GM19328 (cell line): ENCODE measurements around the gene IGFN1.

Source experiments
- ATAC-seq: cut with Tn5 transposase; IDR thresholded peaks from one replicate; pipeline ENCODE4 v1.9.1; 2021; ENCODE audit warnings: mild to moderate bottlenecking, moderate library complexity; ENCODE audit not compliant: unreplicated experiment

The IGFN1 gene

DNA sequence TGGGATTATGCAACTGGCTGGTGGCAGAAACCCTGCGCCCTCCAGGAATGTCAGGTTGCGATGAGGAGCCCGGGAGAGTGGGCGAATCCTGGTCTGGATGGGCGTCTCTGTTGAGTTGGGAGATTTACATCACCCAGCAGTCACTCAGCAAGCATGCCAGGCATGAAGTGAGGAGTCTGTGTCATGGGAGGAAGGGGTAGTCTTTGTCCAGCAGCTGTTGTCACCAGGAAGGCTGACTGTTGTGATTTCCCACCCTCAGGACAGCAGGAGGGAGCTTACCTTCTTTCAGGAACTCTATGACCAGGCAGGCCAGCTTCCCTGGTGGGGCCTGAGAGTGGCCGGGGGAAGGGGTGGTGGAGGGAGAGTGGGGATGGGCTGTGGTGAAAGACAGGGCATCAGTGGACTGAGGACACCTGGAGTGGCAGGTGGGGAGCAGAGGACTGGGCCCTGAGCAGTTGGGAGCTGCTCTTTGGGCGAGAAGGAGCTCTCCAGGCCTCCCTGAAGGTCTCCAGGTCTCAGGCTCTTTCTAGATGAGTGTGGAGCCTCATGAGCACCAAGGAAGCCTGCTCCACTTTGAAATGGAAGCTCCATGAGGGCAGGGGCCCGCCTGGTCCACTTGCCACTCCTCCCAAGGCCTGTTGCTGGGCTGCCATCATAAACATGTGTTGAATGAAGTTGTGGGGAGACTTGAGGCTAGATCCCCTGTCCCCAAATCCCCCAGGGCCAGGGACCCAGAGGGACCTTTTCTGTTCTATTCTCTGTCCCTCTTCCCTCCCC lies 71.3 kb downstream of the IGFN1 start:
- no peak for ATAC-seq

GRCh38 chr1:201262963-201263608 lies 72.5 kb downstream of the IGFN1 start:
- no peak for ATAC-seq

DNA sequence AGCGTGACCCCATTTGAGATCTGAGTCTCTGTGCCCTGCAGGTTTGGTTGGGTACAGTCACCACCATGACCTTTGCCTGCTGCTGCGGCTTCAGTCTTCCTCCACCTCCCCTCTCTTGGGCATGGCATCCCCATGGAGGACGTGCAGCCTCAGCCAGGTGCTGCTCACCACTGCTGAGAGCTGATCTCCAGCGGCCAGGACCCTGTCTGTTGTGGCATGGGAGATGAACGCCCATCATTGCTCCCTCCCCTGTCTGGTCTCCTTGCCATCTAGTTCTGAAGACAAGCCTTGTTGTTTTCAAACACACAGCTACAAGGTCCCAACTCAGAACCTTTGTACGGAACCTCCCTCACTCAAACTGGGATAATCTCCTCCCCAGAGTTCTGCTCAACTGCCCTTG lies 73.4 kb downstream of the IGFN1 start:
- no peak for ATAC-seq

DNA sequence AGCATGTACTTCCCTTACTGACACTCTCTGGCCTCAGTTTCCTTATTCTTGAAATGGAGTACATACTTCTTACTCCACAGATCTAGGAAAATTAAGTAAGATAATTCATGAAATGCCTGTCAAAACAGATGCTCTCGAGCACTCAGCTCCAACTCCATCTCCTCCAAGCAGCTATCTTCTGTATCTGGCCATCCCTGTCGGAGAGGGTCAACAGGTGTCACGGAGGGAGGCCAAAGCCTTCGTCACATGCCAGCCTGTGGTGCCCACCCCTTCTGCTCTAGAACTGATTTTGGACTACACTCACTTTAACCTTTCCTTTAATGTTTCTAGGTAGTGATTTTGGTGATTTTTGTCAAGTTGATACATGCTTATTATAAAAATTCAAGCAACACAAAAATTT lies 73.9 kb downstream of the IGFN1 start:
- ATAC-seq, result no peak

DNA sequence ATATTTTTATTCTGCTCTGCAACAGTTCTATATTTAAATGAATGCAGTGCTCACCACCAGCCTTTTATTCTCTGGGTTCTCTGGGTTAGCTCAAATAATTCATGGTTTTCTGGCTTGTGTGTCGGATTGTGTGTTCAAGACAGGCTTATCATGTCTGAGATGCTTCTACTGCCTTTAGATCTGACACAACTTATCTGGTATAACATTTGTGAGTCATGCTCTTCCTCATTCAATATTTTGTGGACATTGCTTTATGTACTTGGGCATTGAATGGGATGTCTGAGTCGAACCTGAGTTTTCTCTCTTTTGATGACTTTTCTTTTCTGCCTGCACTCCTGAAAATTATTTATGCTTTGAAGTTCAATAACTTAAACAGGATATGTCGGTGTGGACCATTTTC lies 75.1 kb downstream of the IGFN1 start:
- no peak for ATAC-seq

DNA sequence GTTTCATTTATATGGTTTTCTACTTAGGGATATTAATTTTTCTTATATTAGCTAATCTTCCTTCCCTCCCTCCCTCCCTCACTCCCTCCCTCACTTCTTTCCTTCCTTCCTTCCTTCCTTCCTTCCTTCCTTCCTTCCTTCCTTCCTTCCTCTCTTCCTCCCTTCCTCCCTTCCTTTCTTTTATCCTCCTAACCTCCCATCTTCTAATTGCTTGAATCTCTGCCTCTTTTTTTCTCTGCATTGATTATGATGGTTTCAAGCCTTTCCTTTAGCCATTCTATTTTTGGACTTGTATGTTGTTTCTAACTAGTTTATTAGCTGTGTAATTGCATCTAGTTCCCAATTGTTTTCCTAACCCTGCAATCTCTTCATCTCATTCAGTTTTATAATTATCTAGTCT lies 75.7 kb downstream of the IGFN1 start:
- ATAC-seq, result no peak

- ATAC-seq, result no peak
Measured at GRCh38 chr1:201266774-201267173, 76.2 kb downstream of the IGFN1 start.

DNA sequence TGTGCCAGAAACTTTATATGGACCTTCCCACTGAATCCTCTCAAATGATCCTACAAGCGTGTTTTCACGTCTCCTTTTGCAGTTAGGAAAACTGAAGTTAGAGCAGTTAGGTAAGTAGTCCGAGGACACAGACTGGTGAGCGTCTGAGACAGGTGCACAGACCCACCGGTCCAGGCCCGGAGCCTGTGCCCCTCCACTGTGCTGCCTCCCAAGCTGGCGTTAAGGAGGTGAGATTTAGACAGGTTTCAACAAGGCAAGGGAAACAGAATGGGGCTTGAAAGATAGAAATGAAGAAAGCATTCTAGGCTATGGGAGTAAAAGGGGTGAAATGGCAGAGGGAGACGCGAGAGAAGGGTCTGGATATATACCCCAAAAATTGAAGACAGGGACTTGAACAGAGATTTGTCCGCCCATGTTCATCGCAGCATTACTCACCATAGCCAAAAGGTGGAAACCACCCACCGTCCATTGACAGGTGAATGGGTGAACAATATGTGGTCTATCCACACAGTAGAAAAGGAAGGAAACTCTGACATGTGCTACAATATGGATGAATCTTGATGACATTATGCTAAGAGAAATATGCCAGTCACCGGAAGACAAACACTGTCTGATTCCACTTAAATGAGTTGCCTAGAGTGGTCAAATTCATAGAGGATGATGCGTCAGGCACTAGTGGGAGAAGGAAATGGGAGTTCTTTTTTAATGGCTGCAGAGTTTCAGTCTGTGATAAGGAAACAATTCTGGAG lies 77.0 kb downstream of the IGFN1 start:
- ATAC-seq, result no peak

DNA sequence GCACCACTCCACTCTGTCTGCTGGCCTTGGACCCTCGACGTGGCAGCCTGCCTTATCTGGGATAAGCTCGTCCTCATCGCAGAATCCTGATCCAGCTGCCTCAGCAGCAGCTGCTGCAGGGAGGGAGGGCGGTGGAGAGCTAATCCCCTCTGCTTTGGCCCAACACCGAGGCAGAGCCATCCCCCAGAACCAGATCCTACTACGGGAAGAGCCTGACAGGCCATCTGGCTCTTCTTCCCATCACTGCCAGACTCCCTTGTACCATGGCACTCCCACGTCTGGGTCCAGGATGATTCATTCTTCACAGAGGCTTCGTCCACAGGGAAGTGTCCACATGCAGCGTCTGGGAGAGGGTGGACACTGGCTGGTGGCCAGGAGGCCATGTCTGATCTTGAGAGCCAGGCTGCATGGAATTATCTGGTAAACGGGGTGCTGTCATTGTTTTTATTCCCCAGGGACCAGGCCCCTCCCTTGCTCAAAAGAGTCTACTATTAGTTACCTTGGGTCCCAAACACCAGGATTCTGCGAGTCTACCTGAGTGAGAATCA lies 78.1 kb downstream of the IGFN1 start:
- ATAC-seq, result no peak

- no peak for ATAC-seq
Measured at GRCh38 chr1:201269281-201269680, 78.7 kb downstream of the IGFN1 start.

GRCh38 chr1:201269900-201270410 lies 79.3 kb downstream of the IGFN1 start:
- ATAC-seq, result no peak

- no peak for ATAC-seq
Measured at GRCh38 chr1:201270616-201271390, 80.2 kb downstream of the IGFN1 start.

GRCh38 chr1:201272799-201273198 lies 82.2 kb downstream of the IGFN1 start:
- no peak for ATAC-seq

- ATAC-seq, result no peak
Measured at GRCh38 chr1:201274616-201275252, 84.1 kb downstream of the IGFN1 start.

DNA sequence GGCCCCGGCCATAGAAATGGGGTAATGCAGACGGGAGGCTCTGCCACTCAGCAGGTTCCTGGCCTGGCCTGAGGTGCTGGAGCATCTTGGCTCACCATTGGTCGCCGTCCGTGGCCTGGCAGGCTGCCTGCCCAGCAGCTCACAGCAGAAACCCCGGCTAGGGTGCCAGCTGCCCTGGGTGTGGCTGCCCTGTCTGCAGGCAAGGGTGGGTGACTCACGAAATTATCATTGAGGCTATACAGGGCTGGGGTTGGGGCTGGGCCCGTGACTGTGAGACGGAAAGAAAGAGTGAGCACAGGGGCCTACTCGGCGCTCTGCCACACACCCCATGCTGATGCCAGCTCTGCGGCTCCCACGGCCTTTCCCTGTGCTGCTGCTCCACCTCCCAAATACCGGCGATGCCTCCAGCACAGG lies 84.6 kb downstream of the IGFN1 start:
- ATAC-seq, result no peak

- no peak for ATAC-seq
Measured at GRCh38 chr1:201276891-201277290, 86.3 kb downstream of the IGFN1 start.

- no peak for ATAC-seq
Measured at GRCh38 chr1:201277441-201277840, 86.8 kb downstream of the IGFN1 start.
